Sigmoid colon (tissue), 4 donors: ENCODE data around the gene C17orf113.

Experiments
- CTCF ChIP-seq, 4 experiments: fragments of 450-650 bp in 3 of 4; fragments of 200-600 bp in 1 of 4; IDR thresholded peaks; one replicate each; pipeline ENCODE4 v1.5.1; 2016 to 2019; ENCODE audit warnings: antibody characterized with exemption in 4 of 4, mild to moderate bottlenecking in 3 of 4, moderate library complexity in 2 of 4
- EP300 ChIP-seq, 4 donors: sonication (generic); formaldehyde crosslinking; IDR thresholded peaks; one replicate each; pipeline ENCODE4 v1.6.1; 2017; ENCODE audit warnings: antibody characterized with exemption in 4 of 4
- POLR2A ChIP-seq, 2 donors: fragments of 450-650 bp; IDR thresholded peaks; one replicate each; pipeline ENCODE4 v1.6.1; 2016; ENCODE audit warnings: antibody characterized with exemption in 2 of 2, mild to moderate bottlenecking in 2 of 2, moderate library complexity in 2 of 2
- POLR2AphosphoS5 ChIP-seq, 4 donors: sonication (generic); formaldehyde crosslinking; IDR thresholded peaks; one replicate each; pipeline ENCODE4 v1.6.1; 2017; ENCODE audit warnings: antibody characterized with exemption in 4 of 4

DNA sequence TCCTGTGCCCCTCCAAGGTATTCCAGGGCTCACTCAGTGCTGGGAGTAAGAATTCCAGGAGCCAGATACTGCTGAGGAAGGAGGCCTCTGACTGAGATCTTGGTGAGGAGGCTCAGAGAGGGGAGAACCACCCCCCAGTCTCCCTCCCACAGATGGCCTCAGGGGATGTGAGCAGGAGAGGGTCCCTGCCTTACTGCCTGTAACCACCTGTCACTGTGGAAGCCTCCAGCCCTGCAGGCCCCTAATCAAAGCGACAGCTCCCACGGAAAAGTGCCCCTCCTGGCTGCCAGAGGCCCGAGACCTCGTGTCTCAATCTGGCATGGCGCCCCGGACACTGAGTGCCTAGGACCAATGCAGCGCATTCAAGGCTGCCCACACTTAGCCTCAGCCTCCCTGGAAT is 7.7 kb upstream of the C17orf113 start:
- TF ChIP-seq CTCF (IDR thresholded peaks at IDR 0.05) (no peak), EP300 (IDR thresholded peaks at IDR 0.05) (no peak), POLR2AphosphoS5 (IDR thresholded peaks at IDR 0.05) (no peak), POLR2A (IDR thresholded peaks at IDR 0.05) (no peak)
